ENCODE measurements around the gene ATP6V0A4. TPM values are rescaled to one million over a fixed set of nuclear protein-coding genes. Genes with fewer than 3 reads are reported as not detected.

Gene ATP6V0A4
- total RNA-seq, 3 donors from 2014 or later (not counting 1 experiment from before 2014, with no cell fraction given): not detected

- H3K4me3 ChIP-seq (ENCODE audit: low read length): no peak overlapping the region
- no peak overlapping the region for H3K27ac ChIP-seq (ENCODE audit: low read length)
- TF ChIP-seq CTCF (IDR thresholded peaks at IDR 0.05): no peak
- ATAC-seq (no peak), DNase-seq (no peak)
- H3K9me3 ChIP-seq (ENCODE audit: control insufficient read depth, insufficient read depth, low read length): no peaks in the 10 kb centered on the region
- intact Hi-C loops (cut with micrococcal nuclease): no loop called here
- no peaks in the 10 kb centered on the region for H3K36me3 ChIP-seq (ENCODE audit: control insufficient read depth, insufficient read depth, low read length)
- no peaks in the 10 kb centered on the region for H3K36me3 Mint-ChIP-seq
- H3K4me3 Mint-ChIP-seq: no peak overlapping the region
- peaks cover 23% of the 10 kb centered on the region in 2 donors for H3K27me3 Mint-ChIP-seq (ENCODE audit: low read depth in 2 of 2)
- H3K27ac Mint-ChIP-seq: no peak overlapping the region
- WGBS (ENCODE audit: insufficient coverage): 96% methylated on average over 7 of the region's 7 CpGs
- H3K4me1 ChIP-seq (ENCODE audit: control insufficient read depth, insufficient read depth, low read length): peaks cover 13% of the 10 kb centered on the region
- no peaks in the 10 kb centered on the region for H3K9me3 Mint-ChIP-seq
- H3K27me3 ChIP-seq (ENCODE audit: control insufficient read depth, insufficient read depth, low read length): no peaks in the 10 kb centered on the region
- peaks cover 7 to 19% of the 10 kb centered on the region in 2 donors for H3K4me1 Mint-ChIP-seq
These were observed 81.1 kb downstream of the ATP6V0A4 start for GRCh38 chr7:138716889-138717288.

GRCh38 chr7:138713191-138713590, 84.8 kb downstream of the ATP6V0A4 start:
- Mint-ChIP-seq H3K27ac (no peak overlapping the region), H3K36me3 (no peaks in the 10 kb centered on the region), H3K9me3 (no peaks in the 10 kb centered on the region), H3K4me3 (no peak overlapping the region), H3K27me3 (ENCODE audit: low read depth in 2 of 2) (peaks cover 15 to 23% of the 10 kb centered on the region in 2 donors), H3K4me1 (peaks cover 7 to 13% of the 10 kb centered on the region in 2 donors)
- Histone ChIP-seq H3K4me1 (ENCODE audit: control insufficient read depth, insufficient read depth, low read length) (peaks cover 4% of the 10 kb centered on the region), H3K9me3 (ENCODE audit: control insufficient read depth, insufficient read depth, low read length) (no peaks in the 10 kb centered on the region), H3K36me3 (ENCODE audit: control insufficient read depth, insufficient read depth, low read length) (no peaks in the 10 kb centered on the region), H3K27me3 (ENCODE audit: control insufficient read depth, insufficient read depth, low read length) (no peaks in the 10 kb centered on the region), H3K4me3 (ENCODE audit: low read length) (no peak overlapping the region), H3K27ac (ENCODE audit: low read length) (no peak overlapping the region)
- ATAC-seq (no peak), DNase-seq (no peak)
- no peak for TF ChIP-seq CTCF (IDR thresholded peaks at IDR 0.05)
- intact Hi-C loops (cut with micrococcal nuclease): no loop called here
- WGBS (ENCODE audit: insufficient coverage): 62% methylated on average over 7 of the region's 7 CpGs

GRCh38 chr7:138712652-138713051, 85.3 kb downstream of the ATP6V0A4 start:
- Histone ChIP-seq H3K27ac (ENCODE audit: low read length) (no peak overlapping the region), H3K36me3 (ENCODE audit: control insufficient read depth, insufficient read depth, low read length) (no peaks in the 10 kb centered on the region), H3K9me3 (ENCODE audit: control insufficient read depth, insufficient read depth, low read length) (no peaks in the 10 kb centered on the region), H3K27me3 (ENCODE audit: control insufficient read depth, insufficient read depth, low read length) (no peaks in the 10 kb centered on the region), H3K4me1 (ENCODE audit: control insufficient read depth, insufficient read depth, low read length) (no peaks in the 10 kb centered on the region), H3K4me3 (ENCODE audit: low read length) (no peak overlapping the region)
- Mint-ChIP-seq H3K4me3 (no peak overlapping the region), H3K4me1 (peaks cover 2 to 7% of the 10 kb centered on the region in 2 donors), H3K36me3 (no peaks in the 10 kb centered on the region), H3K9me3 (no peaks in the 10 kb centered on the region), H3K27me3 (ENCODE audit: low read depth in 2 of 2) (peaks cover 10 to 22% of the 10 kb centered on the region in 2 donors), H3K27ac (no peak overlapping the region)
- no peak for TF ChIP-seq CTCF (IDR thresholded peaks at IDR 0.05)
- intact Hi-C loops (cut with micrococcal nuclease): no loop called here
- no peak for ATAC-seq
- DNase-seq: no peak
- WGBS (ENCODE audit: insufficient coverage): 95% methylated on average over 9 of the region's 9 CpGs
